GM12801 (cell line): ENCODE measurements around the gene CFAP126.

ENCODE experiments used
- TF ChIP-seq, protein P1 (sequence below): IDR thresholded peaks from one replicate; pipeline ENCODE4 v1.5.1; 2011; ENCODE audit warnings: control low read depth; ENCODE audit not compliant: insufficient read length; ENCODE audit errors: extremely low read depth

The CFAP126 gene

DNA sequence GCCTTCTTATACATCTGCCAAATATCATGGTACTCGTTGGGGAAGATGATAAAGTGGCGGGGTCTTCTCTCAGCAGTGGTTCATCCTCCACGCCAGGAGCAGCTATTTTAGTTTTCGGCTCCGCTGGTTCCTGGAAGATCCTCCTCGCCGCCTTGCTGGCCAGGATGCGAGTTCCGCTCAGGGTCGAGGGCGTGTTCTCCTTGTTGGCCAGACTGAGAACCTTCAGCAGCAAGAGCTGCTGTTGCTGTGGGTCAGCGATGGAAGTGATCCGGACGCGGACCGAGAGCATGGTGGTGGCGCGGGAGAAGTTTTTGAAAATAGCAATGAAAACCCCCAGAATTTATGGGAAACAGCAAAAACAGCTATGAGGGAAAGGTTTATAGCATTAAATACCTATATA, 11.4 kb upstream of the CFAP126 start:
- TF ChIP-seq, protein P1, sequence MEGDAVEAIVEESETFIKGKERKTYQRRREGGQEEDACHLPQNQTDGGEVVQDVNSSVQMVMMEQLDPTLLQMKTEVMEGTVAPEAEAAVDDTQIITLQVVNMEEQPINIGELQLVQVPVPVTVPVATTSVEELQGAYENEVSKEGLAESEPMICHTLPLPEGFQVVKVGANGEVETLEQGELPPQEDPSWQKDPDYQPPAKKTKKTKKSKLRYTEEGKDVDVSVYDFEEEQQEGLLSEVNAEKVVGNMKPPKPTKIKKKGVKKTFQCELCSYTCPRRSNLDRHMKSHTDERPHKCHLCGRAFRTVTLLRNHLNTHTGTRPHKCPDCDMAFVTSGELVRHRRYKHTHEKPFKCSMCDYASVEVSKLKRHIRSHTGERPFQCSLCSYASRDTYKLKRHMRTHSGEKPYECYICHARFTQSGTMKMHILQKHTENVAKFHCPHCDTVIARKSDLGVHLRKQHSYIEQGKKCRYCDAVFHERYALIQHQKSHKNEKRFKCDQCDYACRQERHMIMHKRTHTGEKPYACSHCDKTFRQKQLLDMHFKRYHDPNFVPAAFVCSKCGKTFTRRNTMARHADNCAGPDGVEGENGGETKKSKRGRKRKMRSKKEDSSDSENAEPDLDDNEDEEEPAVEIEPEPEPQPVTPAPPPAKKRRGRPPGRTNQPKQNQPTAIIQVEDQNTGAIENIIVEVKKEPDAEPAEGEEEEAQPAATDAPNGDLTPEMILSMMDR, result no peak

- TF ChIP-seq, protein P1, result no peak
Measured at GRCh38 chr1:161378014-161378413, 10.3 kb upstream of the CFAP126 start.

GRCh38 chr1:161374373-161374772, 6.7 kb upstream of the CFAP126 start:
- TF ChIP-seq, protein P1, result no peak

- TF ChIP-seq, protein P1, result no peak
Measured at GRCh38 chr1:161373442-161373841, 5.8 kb upstream of the CFAP126 start.

- TF ChIP-seq, protein P1, result no peak
Measured at GRCh38 chr1:161365207-161365606, 2.5 kb downstream of the CFAP126 start.

- TF ChIP-seq, protein P1, result no peak
Measured at GRCh38 chr1:161364332-161364731, 3.3 kb downstream of the CFAP126 start.

DNA sequence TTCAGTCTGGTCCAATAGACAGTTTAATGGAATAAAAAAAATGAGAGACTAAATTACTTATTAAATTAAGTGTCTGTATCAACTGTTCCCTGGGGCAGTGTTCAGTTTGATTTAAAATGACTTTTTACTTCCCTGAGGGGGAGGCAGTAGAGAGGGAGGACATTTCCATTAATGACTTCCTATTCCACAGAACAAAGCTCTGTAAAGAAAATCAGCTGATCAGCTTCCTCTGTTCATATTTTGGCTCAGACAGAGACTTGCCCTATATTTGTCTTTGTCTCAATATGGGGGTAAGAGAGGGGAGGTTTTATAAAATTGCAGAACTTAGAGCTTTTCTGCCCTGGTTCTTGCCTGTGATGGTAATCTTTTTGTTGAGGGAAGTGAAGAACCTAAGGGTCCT, 8.4 kb downstream of the CFAP126 start:
- TF ChIP-seq, protein P1, result no peak

DNA sequence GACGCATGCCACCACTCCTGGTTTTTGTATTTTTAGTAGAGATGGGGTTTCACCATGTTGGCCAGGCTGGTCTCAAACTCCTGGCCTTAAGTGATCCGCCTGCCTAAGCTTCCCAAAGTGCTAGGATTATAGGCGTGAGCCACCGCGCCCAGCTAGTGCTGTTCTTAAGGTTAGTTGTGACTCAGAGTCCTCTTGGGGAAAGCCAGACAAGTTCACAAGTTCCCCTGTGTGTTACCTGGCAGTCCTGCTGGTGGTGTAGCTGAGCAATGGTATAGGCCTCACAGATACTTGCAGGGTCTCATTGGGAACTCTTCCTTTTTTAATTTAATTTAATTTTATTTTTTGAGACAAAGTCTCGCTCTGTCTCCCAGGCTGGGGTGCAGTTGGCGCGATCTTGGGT, 10.6 kb downstream of the CFAP126 start:
- TF ChIP-seq, protein P1, result no peak
